ENCODE measurements around the gene MDK. TPM values are rescaled to one million over a fixed set of nuclear protein-coding genes. Genes with fewer than 3 reads are reported as not detected.

MDK gene
- total and polyA plus RNA-seq, 2 of the 13 experiments (the other 11 are each of a cell fraction or from before 2014, with no cell fraction given), result 312 to 407 TPM

DNA sequence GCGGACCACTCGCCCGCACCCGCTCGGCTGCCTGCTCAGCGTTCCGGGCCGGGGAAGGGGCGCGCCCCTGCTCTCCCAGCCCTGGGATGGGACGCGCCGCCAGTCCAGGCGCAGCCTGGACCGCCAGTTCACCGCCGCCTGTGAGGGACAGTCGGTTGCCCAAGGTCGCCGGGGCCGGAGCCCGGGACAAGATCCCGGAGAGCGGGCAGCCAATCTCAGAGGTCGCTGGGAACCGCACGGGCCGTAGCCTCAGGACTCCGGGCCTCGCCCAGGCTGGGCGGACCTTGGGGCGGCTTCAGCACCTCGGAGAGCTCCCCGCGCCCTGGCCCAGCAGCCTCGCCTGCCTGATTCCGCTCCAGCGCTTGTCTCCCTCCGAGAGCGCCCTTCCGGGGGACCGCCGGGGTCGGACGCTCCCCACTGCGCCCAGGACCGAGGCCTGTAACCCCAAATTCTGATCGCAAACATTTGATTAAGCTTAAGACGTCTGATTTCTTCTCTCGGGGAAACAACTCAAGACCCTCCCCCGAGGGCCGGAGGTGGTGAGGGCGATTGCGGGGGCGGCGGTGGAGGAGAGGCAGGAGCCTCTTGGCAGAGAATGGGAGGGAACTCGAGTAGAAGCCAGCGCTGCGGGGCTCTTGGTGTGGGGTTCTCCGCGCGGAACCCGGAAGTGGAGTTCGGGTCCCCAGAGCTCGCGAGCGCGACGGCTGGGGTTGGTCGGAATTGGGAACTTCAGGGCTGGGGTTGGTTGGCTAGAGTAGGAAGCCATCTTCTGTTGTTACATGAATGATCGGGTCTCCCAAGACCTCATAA lies 11.2 kb downstream of the MDK start (continued):
- TF ChIP-seq PCBP2 (optimal IDR thresholded peaks at IDR 0.05; ENCODE audit: low read depth, low read length, poor library complexity, severe bottlenecking) (no peak), NFYC (CRISPR knock-in tag; IDR thresholded peaks at IDR 0.05) (peak; percentile 40; the same call in 1 of the 2 replicates), XRCC5 (optimal IDR thresholded peaks at IDR 0.05; ENCODE audit: low read length) (peak; percentile 91), SIX1 (CRISPR knock-in tag; IDR thresholded peaks at IDR 0.05; ENCODE audit: borderline replicate concordance) (peak; percentile 62; the same call in 1 of the 2 replicates), ZNF207 (IDR thresholded peaks at IDR 0.05; ENCODE audit: borderline replicate concordance) (no peak), ZSCAN31 (CRISPR knock-in tag; IDR thresholded peaks at IDR 0.05; ENCODE audit: low read depth) (peak; percentile 98), ZNF136 (CRISPR knock-in tag; IDR thresholded peaks at IDR 0.05; ENCODE audit: low read depth) (peak; percentile 91; the same call in 1 of the 2 replicates), FOSL1 (CRISPR knock-in tag; IDR thresholded peaks at IDR 0.05; ENCODE audit: borderline replicate concordance) (peak; percentile 72; the same call in 1 of the 2 replicates), ATAD3A (CRISPR knock-in tag; IDR thresholded peaks at IDR 0.05) (peak; percentile 94), ZNF225 (CRISPR knock-in tag; IDR thresholded peaks at IDR 0.05) (peak; percentile 97; the same call in 1 of the 2 replicates), MAFK (conservative IDR thresholded peaks at IDR 0.05 in 1 of 2, IDR thresholded peaks at IDR 0.05 in 1 of 2; ENCODE audit: low read length in 2 of 2) (no peak), ZNF761 (CRISPR knock-in tag; conservative IDR thresholded peaks at IDR 0.05) (peak; percentile 60; the same call in 1 of the 2 replicates), LCORL (IDR thresholded peaks at IDR 0.05) (no peak), LCORL (CRISPR knock-in tag; IDR thresholded peaks at IDR 0.05) (peak; percentile 95), PRMT3 (CRISPR knock-in tag; IDR thresholded peaks at IDR 0.05; ENCODE audit: borderline replicate concordance, low read depth) (peak; percentile 94), SMARCE1 (IDR thresholded peaks at IDR 0.05; ENCODE audit: borderline replicate concordance) (no peak)
- TF ChIP-seq, protein P1, sequence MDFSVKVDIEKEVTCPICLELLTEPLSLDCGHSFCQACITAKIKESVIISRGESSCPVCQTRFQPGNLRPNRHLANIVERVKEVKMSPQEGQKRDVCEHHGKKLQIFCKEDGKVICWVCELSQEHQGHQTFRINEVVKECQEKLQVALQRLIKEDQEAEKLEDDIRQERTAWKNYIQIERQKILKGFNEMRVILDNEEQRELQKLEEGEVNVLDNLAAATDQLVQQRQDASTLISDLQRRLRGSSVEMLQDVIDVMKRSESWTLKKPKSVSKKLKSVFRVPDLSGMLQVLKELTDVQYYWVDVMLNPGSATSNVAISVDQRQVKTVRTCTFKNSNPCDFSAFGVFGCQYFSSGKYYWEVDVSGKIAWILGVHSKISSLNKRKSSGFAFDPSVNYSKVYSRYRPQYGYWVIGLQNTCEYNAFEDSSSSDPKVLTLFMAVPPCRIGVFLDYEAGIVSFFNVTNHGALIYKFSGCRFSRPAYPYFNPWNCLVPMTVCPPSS (IDR thresholded peaks at IDR 0.05), result no peak
- TF ChIP-seq, protein P2, sequence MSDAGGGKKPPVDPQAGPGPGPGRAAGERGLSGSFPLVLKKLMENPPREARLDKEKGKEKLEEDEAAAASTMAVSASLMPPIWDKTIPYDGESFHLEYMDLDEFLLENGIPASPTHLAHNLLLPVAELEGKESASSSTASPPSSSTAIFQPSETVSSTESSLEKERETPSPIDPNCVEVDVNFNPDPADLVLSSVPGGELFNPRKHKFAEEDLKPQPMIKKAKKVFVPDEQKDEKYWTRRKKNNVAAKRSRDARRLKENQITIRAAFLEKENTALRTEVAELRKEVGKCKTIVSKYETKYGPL (CRISPR knock-in tag; IDR thresholded peaks at IDR 0.05), result peak; percentile 96
- TF ChIP-seq, protein P3, sequence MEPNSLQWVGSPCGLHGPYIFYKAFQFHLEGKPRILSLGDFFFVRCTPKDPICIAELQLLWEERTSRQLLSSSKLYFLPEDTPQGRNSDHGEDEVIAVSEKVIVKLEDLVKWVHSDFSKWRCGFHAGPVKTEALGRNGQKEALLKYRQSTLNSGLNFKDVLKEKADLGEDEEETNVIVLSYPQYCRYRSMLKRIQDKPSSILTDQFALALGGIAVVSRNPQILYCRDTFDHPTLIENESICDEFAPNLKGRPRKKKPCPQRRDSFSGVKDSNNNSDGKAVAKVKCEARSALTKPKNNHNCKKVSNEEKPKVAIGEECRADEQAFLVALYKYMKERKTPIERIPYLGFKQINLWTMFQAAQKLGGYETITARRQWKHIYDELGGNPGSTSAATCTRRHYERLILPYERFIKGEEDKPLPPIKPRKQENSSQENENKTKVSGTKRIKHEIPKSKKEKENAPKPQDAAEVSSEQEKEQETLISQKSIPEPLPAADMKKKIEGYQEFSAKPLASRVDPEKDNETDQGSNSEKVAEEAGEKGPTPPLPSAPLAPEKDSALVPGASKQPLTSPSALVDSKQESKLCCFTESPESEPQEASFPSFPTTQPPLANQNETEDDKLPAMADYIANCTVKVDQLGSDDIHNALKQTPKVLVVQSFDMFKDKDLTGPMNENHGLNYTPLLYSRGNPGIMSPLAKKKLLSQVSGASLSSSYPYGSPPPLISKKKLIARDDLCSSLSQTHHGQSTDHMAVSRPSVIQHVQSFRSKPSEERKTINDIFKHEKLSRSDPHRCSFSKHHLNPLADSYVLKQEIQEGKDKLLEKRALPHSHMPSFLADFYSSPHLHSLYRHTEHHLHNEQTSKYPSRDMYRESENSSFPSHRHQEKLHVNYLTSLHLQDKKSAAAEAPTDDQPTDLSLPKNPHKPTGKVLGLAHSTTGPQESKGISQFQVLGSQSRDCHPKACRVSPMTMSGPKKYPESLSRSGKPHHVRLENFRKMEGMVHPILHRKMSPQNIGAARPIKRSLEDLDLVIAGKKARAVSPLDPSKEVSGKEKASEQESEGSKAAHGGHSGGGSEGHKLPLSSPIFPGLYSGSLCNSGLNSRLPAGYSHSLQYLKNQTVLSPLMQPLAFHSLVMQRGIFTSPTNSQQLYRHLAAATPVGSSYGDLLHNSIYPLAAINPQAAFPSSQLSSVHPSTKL (CRISPR knock-in tag; IDR thresholded peaks at IDR 0.05), result peak; percentile 86
- TF ChIP-seq, protein P4, sequence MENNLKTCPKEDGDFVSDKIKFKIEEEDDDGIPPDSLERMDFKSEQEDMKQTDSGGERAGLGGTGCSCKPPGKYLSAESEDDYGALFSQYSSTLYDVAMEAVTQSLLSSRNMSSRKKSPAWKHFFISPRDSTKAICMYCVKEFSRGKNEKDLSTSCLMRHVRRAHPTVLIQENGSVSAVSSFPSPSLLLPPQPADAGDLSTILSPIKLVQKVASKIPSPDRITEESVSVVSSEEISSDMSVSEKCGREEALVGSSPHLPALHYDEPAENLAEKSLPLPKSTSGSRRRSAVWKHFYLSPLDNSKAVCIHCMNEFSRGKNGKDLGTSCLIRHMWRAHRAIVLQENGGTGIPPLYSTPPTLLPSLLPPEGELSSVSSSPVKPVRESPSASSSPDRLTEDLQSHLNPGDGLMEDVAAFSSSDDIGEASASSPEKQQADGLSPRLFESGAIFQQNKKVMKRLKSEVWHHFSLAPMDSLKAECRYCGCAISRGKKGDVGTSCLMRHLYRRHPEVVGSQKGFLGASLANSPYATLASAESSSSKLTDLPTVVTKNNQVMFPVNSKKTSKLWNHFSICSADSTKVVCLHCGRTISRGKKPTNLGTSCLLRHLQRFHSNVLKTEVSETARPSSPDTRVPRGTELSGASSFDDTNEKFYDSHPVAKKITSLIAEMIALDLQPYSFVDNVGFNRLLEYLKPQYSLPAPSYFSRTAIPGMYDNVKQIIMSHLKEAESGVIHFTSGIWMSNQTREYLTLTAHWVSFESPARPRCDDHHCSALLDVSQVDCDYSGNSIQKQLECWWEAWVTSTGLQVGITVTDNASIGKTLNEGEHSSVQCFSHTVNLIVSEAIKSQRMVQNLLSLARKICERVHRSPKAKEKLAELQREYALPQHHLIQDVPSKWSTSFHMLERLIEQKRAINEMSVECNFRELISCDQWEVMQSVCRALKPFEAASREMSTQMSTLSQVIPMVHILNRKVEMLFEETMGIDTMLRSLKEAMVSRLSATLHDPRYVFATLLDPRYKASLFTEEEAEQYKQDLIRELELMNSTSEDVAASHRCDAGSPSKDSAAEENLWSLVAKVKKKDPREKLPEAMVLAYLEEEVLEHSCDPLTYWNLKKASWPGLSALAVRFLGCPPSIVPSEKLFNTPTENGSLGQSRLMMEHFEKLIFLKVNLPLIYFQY (CRISPR knock-in tag; IDR thresholded peaks at IDR 0.05; ENCODE audit: borderline replicate concordance), result peak; percentile 99

Data from HepG2 (cell line).